ENCODE data around the gene PNMA6E.
A peak's percentile ranks its signal among the peaks of the same experiment; 100 is the strongest.

Gene PNMA6E

GRCh38 chrX:153410888-153411254 lies 9.7 kb upstream of the PNMA6E start:
- Histone ChIP-seq H3K36me3 (replicated peaks in 1 of 2; ENCODE audit: control insufficient read depth in 2 of 2, insufficient read depth in 2 of 2, low read length in 2 of 2) (no peaks in the 10 kb centered on the region), H4K91ac (ENCODE audit: low read depth, low read length, poor library complexity) (no peak overlapping the region), H2BK5ac (ENCODE audit: low read length) (no peak overlapping the region), H3K4me3 (ENCODE audit: low read length in 2 of 2) (no peak overlapping the region), H3K23ac (ENCODE audit: low read depth, low read length, poor library complexity) (no peak overlapping the region), H2BK120ac (ENCODE audit: low read depth, low read length) (no peak overlapping the region), H3K14ac (ENCODE audit: low read length) (no peak overlapping the region), H3K27me3 (ENCODE audit: control insufficient read depth in 3 of 3, insufficient read depth in 3 of 3, low read depth in 1 of 3, low read length in 3 of 3) (peaks cover 0 to 79% (median 10%) of the 10 kb centered on the region in 3 experiments), H3K9me3 (replicated peaks in 1 of 2; ENCODE audit: control insufficient read depth in 2 of 2, insufficient read depth in 1 of 2, low read depth in 1 of 2, low read length in 2 of 2) (no peaks in the 10 kb centered on the region), H3K9ac (ENCODE audit: low read depth, low read length, poor library complexity) (no peak overlapping the region), H3K27ac (replicated peaks; ENCODE audit: low read length) (no peak overlapping the region), H3K4me2 (ENCODE audit: insufficient read depth, low read length, poor library complexity, severe bottlenecking) (peak overlapping the region; percentile 73), H3K4me1 (ENCODE audit: control insufficient read depth in 2 of 2, insufficient read depth in 1 of 2, low read depth in 1 of 2, low read length in 2 of 2) (no peaks in the 10 kb centered on the region), H2BK15ac (ENCODE audit: low read length) (no peak overlapping the region), H3K4ac (ENCODE audit: low read length) (no peak overlapping the region), H2AFZ (ENCODE audit: low read length) (no peak overlapping the region), H3K18ac (ENCODE audit: low read length) (no peak overlapping the region), H2BK12ac (ENCODE audit: low read length) (no peak overlapping the region), H3K79me1 (ENCODE audit: low read depth, low read length) (no peaks in the 10 kb centered on the region), H2AK5ac (ENCODE audit: low read depth, low read length) (no peak overlapping the region), H4K8ac (ENCODE audit: low read depth, low read length) (no peak overlapping the region)
- no peak for DNase-seq (ENCODE audit: low spot score)
- WGBS, 2 donors (ENCODE audit: extremely low coverage in 2 of 2, insufficient read length in 2 of 2, insufficient replicate concordance in 1 of 2): no CpG with 5 or more reads among the region's 12 CpGs

GRCh38 chrX:153410373-153410772 lies 9.2 kb upstream of the PNMA6E start:
- H2BK5ac ChIP-seq (ENCODE audit: low read length): no peak overlapping the region
- H3K18ac ChIP-seq (ENCODE audit: low read length): no peak overlapping the region
- H3K14ac ChIP-seq (ENCODE audit: low read length): no peak overlapping the region
- no peak overlapping the region for H3K4me3 ChIP-seq (ENCODE audit: low read length in 2 of 2)
- peaks cover 0 to 81% (median 10%) of the 10 kb centered on the region in 3 experiments for H3K27me3 ChIP-seq (ENCODE audit: control insufficient read depth in 3 of 3, insufficient read depth in 3 of 3, low read depth in 1 of 3, low read length in 3 of 3)
- no peak overlapping the region for H2BK12ac ChIP-seq (ENCODE audit: low read length)
- H3K9ac ChIP-seq (ENCODE audit: low read depth, low read length, poor library complexity): no peak overlapping the region
- no peak overlapping the region for H4K8ac ChIP-seq (ENCODE audit: low read depth, low read length)
- H2AK5ac ChIP-seq (ENCODE audit: low read depth, low read length): no peak overlapping the region
- no peak overlapping the region for H2BK120ac ChIP-seq (ENCODE audit: low read depth, low read length)
- no peak overlapping the region for H3K27ac ChIP-seq (replicated peaks; ENCODE audit: low read length)
- WGBS, 2 donors (ENCODE audit: extremely low coverage in 2 of 2, insufficient read length in 2 of 2, insufficient replicate concordance in 1 of 2): no CpG with 5 or more reads among the region's 15 CpGs
- H3K9me3 ChIP-seq (replicated peaks in 1 of 2; ENCODE audit: control insufficient read depth in 2 of 2, insufficient read depth in 1 of 2, low read depth in 1 of 2, low read length in 2 of 2): no peaks in the 10 kb centered on the region
- DNase-seq (ENCODE audit: low spot score): no peak
- H3K23ac ChIP-seq (ENCODE audit: low read depth, low read length, poor library complexity): no peak overlapping the region
- H4K91ac ChIP-seq (ENCODE audit: low read depth, low read length, poor library complexity): no peak overlapping the region
- H3K4me1 ChIP-seq (ENCODE audit: control insufficient read depth in 2 of 2, insufficient read depth in 1 of 2, low read depth in 1 of 2, low read length in 2 of 2): no peaks in the 10 kb centered on the region
- no peak overlapping the region for H3K4ac ChIP-seq (ENCODE audit: low read length)
- H3K36me3 ChIP-seq (replicated peaks in 1 of 2; ENCODE audit: control insufficient read depth in 2 of 2, insufficient read depth in 2 of 2, low read length in 2 of 2): no peaks in the 10 kb centered on the region
- no peak overlapping the region for H2BK15ac ChIP-seq (ENCODE audit: low read length)
- no peak overlapping the region for H2AFZ ChIP-seq (ENCODE audit: low read length)
- H3K4me2 ChIP-seq (ENCODE audit: insufficient read depth, low read length, poor library complexity, severe bottlenecking): no peak overlapping the region
- H3K79me1 ChIP-seq (ENCODE audit: low read depth, low read length): no peaks in the 10 kb centered on the region

- H2BK120ac ChIP-seq (ENCODE audit: low read depth, low read length): no peak overlapping the region
- no peaks in the 10 kb centered on the region for H3K79me1 ChIP-seq (ENCODE audit: low read depth, low read length)
- no peak overlapping the region for H3K4ac ChIP-seq (ENCODE audit: low read length)
- H3K27ac ChIP-seq (replicated peaks; ENCODE audit: low read length): no peak overlapping the region
- H2BK12ac ChIP-seq (ENCODE audit: low read length): no peak overlapping the region
- H2BK15ac ChIP-seq (ENCODE audit: low read length): no peak overlapping the region
- H3K14ac ChIP-seq (ENCODE audit: low read length): no peak overlapping the region
- H3K9me3 ChIP-seq (replicated peaks in 1 of 2; ENCODE audit: control insufficient read depth in 2 of 2, insufficient read depth in 1 of 2, low read depth in 1 of 2, low read length in 2 of 2): no peaks in the 10 kb centered on the region
- WGBS, 2 donors (ENCODE audit: extremely low coverage in 2 of 2, insufficient read length in 2 of 2, insufficient replicate concordance in 1 of 2): no CpG with 5 or more reads among the region's 30 CpGs
- no peaks in the 10 kb centered on the region for H3K36me3 ChIP-seq (replicated peaks in 1 of 2; ENCODE audit: control insufficient read depth in 2 of 2, insufficient read depth in 2 of 2, low read length in 2 of 2)
- H3K27me3 ChIP-seq (ENCODE audit: control insufficient read depth in 3 of 3, insufficient read depth in 3 of 3, low read depth in 1 of 3, low read length in 3 of 3): peaks cover 0 to 87% (median 10%) of the 10 kb centered on the region in 3 experiments
- H3K18ac ChIP-seq (ENCODE audit: low read length): no peak overlapping the region
- no peak overlapping the region for H2BK5ac ChIP-seq (ENCODE audit: low read length)
- no peak overlapping the region for H3K23ac ChIP-seq (ENCODE audit: low read depth, low read length, poor library complexity)
- H4K91ac ChIP-seq (ENCODE audit: low read depth, low read length, poor library complexity): no peak overlapping the region
- no peak overlapping the region for H3K4me2 ChIP-seq (ENCODE audit: insufficient read depth, low read length, poor library complexity, severe bottlenecking)
- DNase-seq (ENCODE audit: low spot score): no peak
- H3K4me3 ChIP-seq (ENCODE audit: low read length in 2 of 2): no peak overlapping the region
- H4K8ac ChIP-seq (ENCODE audit: low read depth, low read length): no peak overlapping the region
- H3K4me1 ChIP-seq (ENCODE audit: control insufficient read depth in 2 of 2, insufficient read depth in 1 of 2, low read depth in 1 of 2, low read length in 2 of 2): no peaks in the 10 kb centered on the region
- no peak overlapping the region for H2AFZ ChIP-seq (ENCODE audit: low read length)
- no peak overlapping the region for H2AK5ac ChIP-seq (ENCODE audit: low read depth, low read length)
- no peak overlapping the region for H3K9ac ChIP-seq (ENCODE audit: low read depth, low read length, poor library complexity)
Measured at GRCh38 chrX:153409414-153410101, 8.4 kb upstream of the PNMA6E start.

- H3K4me3 ChIP-seq (ENCODE audit: low read length in 2 of 2): no peak overlapping the region
- no peak overlapping the region for H4K8ac ChIP-seq (ENCODE audit: low read depth, low read length)
- no peak overlapping the region for H3K14ac ChIP-seq (ENCODE audit: low read length)
- H3K36me3 ChIP-seq (replicated peaks in 1 of 2; ENCODE audit: control insufficient read depth in 2 of 2, insufficient read depth in 2 of 2, low read length in 2 of 2): no peaks in the 10 kb centered on the region
- no peak overlapping the region for H3K18ac ChIP-seq (ENCODE audit: low read length)
- no CpG with 5 or more reads among the region's 12 CpGs for WGBS, 2 donors (ENCODE audit: extremely low coverage in 2 of 2, insufficient read length in 2 of 2, insufficient replicate concordance in 1 of 2)
- H2BK12ac ChIP-seq (ENCODE audit: low read length): no peak overlapping the region
- H3K23ac ChIP-seq (ENCODE audit: low read depth, low read length, poor library complexity): no peak overlapping the region
- H3K9ac ChIP-seq (ENCODE audit: low read depth, low read length, poor library complexity): no peak overlapping the region
- H3K4me2 ChIP-seq (ENCODE audit: insufficient read depth, low read length, poor library complexity, severe bottlenecking): no peak overlapping the region
- H2AK5ac ChIP-seq (ENCODE audit: low read depth, low read length): no peak overlapping the region
- no peak overlapping the region for H3K27ac ChIP-seq (replicated peaks; ENCODE audit: low read length)
- no peak overlapping the region for H2BK15ac ChIP-seq (ENCODE audit: low read length)
- no peak overlapping the region for H3K4ac ChIP-seq (ENCODE audit: low read length)
- DNase-seq (ENCODE audit: low spot score): no peak
- no peaks in the 10 kb centered on the region for H3K9me3 ChIP-seq (replicated peaks in 1 of 2; ENCODE audit: control insufficient read depth in 2 of 2, insufficient read depth in 1 of 2, low read depth in 1 of 2, low read length in 2 of 2)
- H2AFZ ChIP-seq (ENCODE audit: low read length): no peak overlapping the region
- H2BK5ac ChIP-seq (ENCODE audit: low read length): no peak overlapping the region
- H3K27me3 ChIP-seq (ENCODE audit: control insufficient read depth in 3 of 3, insufficient read depth in 3 of 3, low read depth in 1 of 3, low read length in 3 of 3): peaks cover 0 to 87% (median 10%) of the 10 kb centered on the region in 3 experiments
- no peaks in the 10 kb centered on the region for H3K4me1 ChIP-seq (ENCODE audit: control insufficient read depth in 2 of 2, insufficient read depth in 1 of 2, low read depth in 1 of 2, low read length in 2 of 2)
- no peaks in the 10 kb centered on the region for H3K79me1 ChIP-seq (ENCODE audit: low read depth, low read length)
- H4K91ac ChIP-seq (ENCODE audit: low read depth, low read length, poor library complexity): no peak overlapping the region
- H2BK120ac ChIP-seq (ENCODE audit: low read depth, low read length): no peak overlapping the region
Measured at GRCh38 chrX:153408871-153409351, 7.8 kb upstream of the PNMA6E start.

Data from neuronal stem cell (in vitro differentiated cells).